Naive thymus-derived CD4-positive, alpha-beta T cell (primary cell): ENCODE results near the gene SELENOO. TPM values are rescaled to one million over a fixed set of nuclear protein-coding genes. Genes with fewer than 3 reads are reported as not detected.

Experiments
- ATAC-seq: fragments of 150-1000 bp; cut with Tn5 transposase; 2 replicates; pipeline ENCODE4 v1.10.0; 2021; ENCODE audit warnings: mild to moderate bottlenecking, moderate library complexity
- CTCF ChIA-PET: fragments of 350-600 bp; sonication (Branson Sonifier 250); formaldehyde crosslinking; loops from one replicate; lab custom pipeline; 2021; ENCODE audit warnings: antibody characterized with exemption; lab: Charles Lee
- POLR2A ChIA-PET: fragments of 350-600 bp; sonication (Branson Sonifier 250); formaldehyde crosslinking; loops from one replicate; lab custom pipeline; 2021; ENCODE audit warnings: antibody characterized with exemption, inconsistent platforms; lab: Charles Lee
- DNase-seq, 9 donors: peaks; one replicate each; pipeline versions ENCODE4 v3.0.0 to v3.0.0-alpha.2; 2020 to 2022; ENCODE audit warnings: mixed read lengths in 1 of 9
- H3K27ac ChIP-seq: one replicate; pipeline ENCODE4 v1.7.0; 2013; ENCODE audit warnings: mild to moderate bottlenecking, low read depth, low read length, moderate library complexity
- H3K27me3 ChIP-seq, 2 donors: one replicate each; pipeline ENCODE4 v1.7.0; 2013; ENCODE audit warnings: low read length in 2 of 2, mild to moderate bottlenecking in 2 of 2, moderate library complexity in 2 of 2; ENCODE audit not compliant: control insufficient read depth in 2 of 2, insufficient read depth in 2 of 2
- H3K36me3 ChIP-seq, 3 experiments: 1 replicate in 2 of 3; 2 replicates in 1 of 3; pipeline ENCODE4 v1.7.0; 2013; ENCODE audit warnings: low read length in 3 of 3, mild to moderate bottlenecking in 3 of 3, moderate library complexity in 1 of 3; ENCODE audit not compliant: insufficient read depth in 3 of 3, control insufficient read depth in 2 of 3
- H3K4me1 ChIP-seq, 2 donors: one replicate each; pipeline ENCODE4 v1.7.0; 2013; ENCODE audit warnings: low read length in 2 of 2, mild to moderate bottlenecking in 2 of 2, moderate library complexity in 1 of 2; ENCODE audit not compliant: control insufficient read depth in 2 of 2, insufficient read depth in 2 of 2
- H3K4me3 ChIP-seq: 2 replicates; pipeline ENCODE4 v1.7.0; 2013; ENCODE audit warnings: mild to moderate bottlenecking, low read length
- H3K9me3 ChIP-seq, 3 experiments: 1 replicate in 2 of 3; 2 replicates in 1 of 3; pipeline ENCODE4 v1.7.0; 2013; ENCODE audit warnings: low read length in 3 of 3; ENCODE audit not compliant: control insufficient read depth in 2 of 3
- H3K27ac Mint-ChIP-seq, 9 donors: one replicate each; pipeline ENCODE4 v1.8.0; 2020 to 2022; ENCODE audit warnings: mixed read lengths in 9 of 9, mild to moderate bottlenecking in 8 of 9, moderate library complexity in 5 of 9, inconsistent platforms in 2 of 9
- H3K27me3 Mint-ChIP-seq, 5 donors: one replicate each; pipeline ENCODE4 v1.8.0; 2021 to 2022; ENCODE audit warnings: mixed read lengths in 5 of 5, mild to moderate bottlenecking in 1 of 5
- H3K36me3 Mint-ChIP-seq, 5 donors: one replicate each; pipeline ENCODE4 v1.8.0; 2020 to 2022; ENCODE audit warnings: mixed read lengths in 5 of 5, mild to moderate bottlenecking in 3 of 5, inconsistent platforms in 1 of 5
- H3K4me1 Mint-ChIP-seq, 7 donors: one replicate each; pipeline ENCODE4 v1.8.0; 2020 to 2022; ENCODE audit warnings: mixed read lengths in 7 of 7, mild to moderate bottlenecking in 3 of 7, inconsistent platforms in 1 of 7
- H3K4me3 Mint-ChIP-seq, 10 donors: one replicate each; pipeline ENCODE4 v1.8.0; 2020 to 2022; ENCODE audit warnings: mild to moderate bottlenecking in 10 of 10, mixed read lengths in 10 of 10, moderate library complexity in 6 of 10, inconsistent platforms in 2 of 10
- H3K9me3 Mint-ChIP-seq, 11 donors: one replicate each; pipeline ENCODE4 v1.8.0; 2020 to 2022; ENCODE audit warnings: mixed read lengths in 11 of 11, mild to moderate bottlenecking in 4 of 11, inconsistent platforms in 1 of 11, moderate library complexity in 1 of 11
- intact Hi-C, 2 donors: fragments of 100-400 bp; cut with micrococcal nuclease; formaldehyde crosslinking; loops; one replicate each; pipeline ENCODE4 v1.15.1; 2023
- polyA plus RNA-seq, 2 donors: library from polyadenylated mRNA; unstranded; fragments of 300-500 nt; fragmentation: Illumina TruSeq; gene quantifications; one replicate each; pipeline ENCODE4 v1.2.3, GENCODE V29; 2021
- total RNA-seq, 6 experiments: library from RNA in 5 of 6; stranded (reverse) in 5 of 6; gene quantifications; 1 replicate in 5 of 6; 2 replicates in 1 of 6; pipeline ENCODE4 v1.2.3 and lab custom pipeline; 2021 to 2026

Gene SELENOO
- total and polyA plus RNA-seq, 7 experiments from 2014 or later: 3.4 to 36.6 (median 30.6) TPM

DNA sequence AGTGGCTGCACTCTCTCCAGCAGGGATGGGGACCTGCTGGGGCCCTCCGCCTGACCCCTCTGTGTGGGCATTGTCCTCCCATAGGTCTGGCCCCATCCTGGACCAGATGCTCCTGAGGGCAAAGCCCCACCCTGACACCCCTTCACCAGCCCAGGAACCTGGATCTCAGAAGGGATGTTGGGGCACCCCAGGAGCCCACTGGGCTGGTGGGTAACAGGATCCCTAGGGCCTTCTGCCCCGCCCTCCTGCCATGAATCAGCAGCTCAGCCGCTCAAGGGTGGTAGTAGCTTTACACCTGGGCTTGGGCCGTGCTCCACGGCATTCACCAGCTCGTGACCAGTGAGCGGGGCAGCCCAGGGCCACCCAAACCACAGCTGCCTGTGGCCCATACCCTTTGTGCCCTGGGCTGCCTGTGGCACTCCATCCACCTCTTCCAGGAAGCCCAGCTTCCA, 61.7 kb downstream of the SELENOO start:
- DNase-seq (no peak), ATAC-seq (no peak)
- Histone ChIP-seq H3K4me1 (peaks cover 0 to 4% of the 10 kb centered on the region in 2 donors), H3K36me3 (no peaks in the 10 kb centered on the region), H3K27ac (no peak overlapping the region), H3K9me3 (no peaks in the 10 kb centered on the region), H3K27me3 (peaks cover 4% of the 10 kb centered on the region in 2 donors), H3K4me3 (no peak overlapping the region)
- H3K27ac Mint-ChIP-seq: no peak overlapping the region
- CTCF ChIA-PET: interaction anchor here (0.6 kb wide), 1 partner anchor 20 kb away, joined by 4 read pairs; no protein-coding TSS in a partner anchor
- H3K4me3 Mint-ChIP-seq: peak overlapping the region in 8 of 10 donors; percentile 21 to 80 (median 50)
- intact Hi-C loops: no loop called here
- peaks cover 0 to 9% (median 6%) of the 10 kb centered on the region in 7 donors for H3K4me1 Mint-ChIP-seq
- no peaks in the 10 kb centered on the region for H3K9me3 Mint-ChIP-seq
- POLR2A ChIA-PET: interaction anchor here (0.5 to 1.0 kb wide), 2 partner anchors 11 to 400 kb away, joined by 3 read pairs; partner anchors contain the start of gene HDAC10
- H3K27me3 Mint-ChIP-seq: peaks cover 4 to 26% (median 15%) of the 10 kb centered on the region in 5 donors
- H3K36me3 Mint-ChIP-seq: peaks cover 0 to 3% (median 0%) of the 10 kb centered on the region in 5 donors

DNA sequence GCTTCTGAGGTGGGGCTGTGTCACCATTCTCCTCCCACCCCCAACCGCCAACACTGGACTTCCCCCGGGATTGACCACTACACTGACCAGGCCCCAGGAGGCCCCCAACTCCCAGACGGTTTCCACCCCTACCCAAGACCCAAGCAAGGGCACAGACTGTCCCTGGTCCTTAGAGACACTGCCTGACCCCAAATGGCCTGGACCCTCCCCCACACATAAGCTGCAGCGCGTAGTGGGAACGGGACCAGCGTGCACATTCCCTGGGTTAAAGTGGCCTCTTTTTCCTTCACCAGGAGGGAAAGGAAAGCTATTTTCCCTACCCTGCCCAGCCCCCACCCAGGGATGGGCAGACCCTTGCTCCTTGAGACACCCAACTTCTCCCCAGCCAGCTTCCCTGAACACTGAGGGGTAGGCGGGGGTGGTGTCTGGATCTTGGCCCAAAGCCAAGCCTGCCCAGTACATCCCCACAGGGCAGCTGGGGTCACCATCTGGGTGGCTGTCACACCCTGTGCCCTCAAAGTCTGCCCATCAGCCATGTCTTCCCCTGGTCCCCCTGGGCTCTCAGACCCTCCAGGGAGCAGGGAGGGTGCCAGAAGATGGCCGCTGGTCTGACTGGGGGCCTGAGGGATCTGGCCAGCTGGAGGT, 62.3 kb downstream of the SELENOO start:
- no peak overlapping the region for H3K4me3 ChIP-seq
- no peak for ATAC-seq
- peaks cover 0 to 5% (median 0%) of the 10 kb centered on the region in 5 donors for H3K36me3 Mint-ChIP-seq
- H3K27ac ChIP-seq: no peak overlapping the region
- ChIA-PET POLR2A (interaction anchor here (1.0 kb wide), 1 partner anchor 12 kb away, joined by 3 read pairs; the partner anchor contains the start of gene HDAC10), CTCF (interaction anchor here (0.6 kb wide), 1 partner anchor 20 kb away, joined by 4 read pairs; no protein-coding TSS in a partner anchor)
- H3K4me1 Mint-ChIP-seq: peaks cover 0 to 11% (median 6%) of the 10 kb centered on the region in 7 donors
- DNase-seq: no peak
- H3K27ac Mint-ChIP-seq: no peak overlapping the region
- H3K27me3 ChIP-seq: peaks cover 4% of the 10 kb centered on the region in 2 donors
- H3K4me1 ChIP-seq: peaks cover 0 to 4% of the 10 kb centered on the region in 2 donors
- H3K9me3 ChIP-seq: no peaks in the 10 kb centered on the region
- H3K36me3 ChIP-seq: no peaks in the 10 kb centered on the region
- no peak overlapping the region for H3K4me3 Mint-ChIP-seq
- H3K9me3 Mint-ChIP-seq: no peaks in the 10 kb centered on the region
- intact Hi-C loops: no loop called here
- H3K27me3 Mint-ChIP-seq: peaks cover 4 to 26% (median 15%) of the 10 kb centered on the region in 5 donors

DNA sequence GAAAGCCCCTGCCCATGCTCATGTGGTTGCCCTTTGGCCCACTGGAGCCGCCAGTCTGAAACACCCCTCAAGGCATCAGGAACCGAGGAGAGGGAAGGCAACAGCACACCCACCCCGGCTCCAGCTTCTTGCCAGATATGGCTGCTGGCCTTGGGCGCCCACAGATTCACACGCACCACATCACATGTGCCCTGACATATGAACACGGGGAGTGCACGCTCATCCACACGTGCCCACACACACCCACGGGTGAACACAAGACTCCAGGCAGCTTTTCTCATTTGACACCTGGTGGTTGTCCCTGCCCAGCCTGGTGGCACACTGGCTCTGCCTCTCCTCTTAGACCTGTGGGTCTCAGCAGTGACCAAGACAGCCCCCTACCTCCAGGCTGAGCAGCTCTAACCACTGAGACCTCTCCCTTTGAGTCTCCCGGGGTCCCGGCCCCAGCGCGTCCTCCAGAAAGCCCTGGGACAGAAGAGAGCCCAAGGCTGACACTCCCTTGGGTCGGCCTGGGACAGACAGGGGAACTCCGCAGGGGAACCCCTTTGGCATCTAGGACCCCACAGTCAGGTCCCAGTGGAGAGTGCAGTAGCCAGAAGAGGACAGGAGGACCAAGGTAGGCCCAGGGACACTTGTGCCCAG, 63.4 kb downstream of the SELENOO start:
- H3K36me3 ChIP-seq: no peaks in the 10 kb centered on the region
- DNase-seq: no peak
- H3K27ac ChIP-seq: no peak overlapping the region
- Mint-ChIP-seq H3K27ac (no peak overlapping the region), H3K36me3 (peaks cover 0 to 5% (median 0%) of the 10 kb centered on the region in 5 donors), H3K4me3 (peak overlapping the region in 1 of 10 donors; percentile 34), H3K27me3 (peaks cover 4 to 19% (median 15%) of the 10 kb centered on the region in 5 donors), H3K4me1 (peaks cover 0 to 18% (median 14%) of the 10 kb centered on the region in 7 donors), H3K9me3 (no peaks in the 10 kb centered on the region)
- POLR2A ChIA-PET: no interaction called here
- H3K9me3 ChIP-seq: no peaks in the 10 kb centered on the region
- CTCF ChIA-PET: no interaction called here
- H3K4me3 ChIP-seq: no peak overlapping the region
- no peak for ATAC-seq
- intact Hi-C loops: no loop called here
- H3K4me1 ChIP-seq: peaks cover 0 to 6% of the 10 kb centered on the region in 2 donors
- H3K27me3 ChIP-seq: peaks cover 4% of the 10 kb centered on the region in 2 donors

DNA sequence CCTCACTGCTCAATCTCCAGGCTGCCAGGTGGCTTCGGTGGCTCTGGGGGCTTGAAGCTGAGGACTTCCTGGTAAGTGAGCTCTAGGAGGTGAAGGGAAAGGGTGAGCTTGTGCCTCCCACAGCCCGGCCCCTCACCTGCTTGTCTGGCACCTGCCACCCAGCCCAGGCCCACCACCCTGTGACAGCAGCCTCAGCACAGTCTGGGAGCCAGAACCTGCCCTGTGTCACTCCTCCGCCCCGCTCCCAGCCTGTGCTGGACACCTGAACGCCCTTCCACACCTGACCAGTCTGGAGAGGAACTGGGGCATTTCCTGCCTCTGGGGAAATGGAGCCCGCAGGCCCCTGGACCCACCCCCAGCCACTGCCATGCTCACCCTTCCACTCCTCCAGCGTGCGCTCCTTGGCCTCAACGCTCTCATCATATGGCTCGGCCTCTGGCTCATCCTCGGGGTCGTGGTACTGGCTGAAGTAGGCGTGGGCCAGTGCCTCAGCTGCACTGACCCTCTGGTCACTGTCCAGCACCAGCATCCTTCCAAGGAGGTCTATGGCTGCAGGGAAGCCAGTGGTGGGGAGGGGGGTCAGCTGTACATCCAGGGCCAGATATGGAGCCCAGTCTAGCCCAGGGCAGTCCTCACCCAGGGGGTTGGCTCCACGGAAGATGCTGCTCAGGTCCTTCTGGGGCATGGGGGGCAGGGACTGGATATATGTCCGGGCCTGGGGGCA, 64.3 kb downstream of the SELENOO start:
- POLR2A ChIA-PET: no interaction called here

DNA sequence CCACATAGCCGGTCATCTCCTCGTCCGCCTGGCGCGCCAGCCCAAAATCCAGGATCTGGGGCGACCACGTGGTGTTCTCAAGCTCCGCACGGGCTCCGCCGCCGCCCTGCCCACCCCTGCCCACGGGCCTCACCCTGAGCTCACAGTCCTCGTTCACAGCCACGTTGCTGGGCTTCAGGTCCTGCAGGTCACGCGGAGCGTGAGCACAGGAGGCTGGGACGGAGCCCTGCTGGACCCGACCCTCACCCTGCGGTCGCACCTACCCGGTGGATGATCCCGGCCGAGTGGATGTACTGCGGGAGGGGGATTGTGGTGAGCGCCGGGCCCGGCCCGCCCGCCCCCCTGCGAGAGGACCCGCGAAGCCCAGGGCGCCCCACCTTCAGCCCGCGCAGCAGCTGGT, 66.2 kb downstream of the SELENOO start:
- peaks cover 3 to 18% of the 10 kb centered on the region in 2 donors for H3K4me1 ChIP-seq
- DNase-seq: no peak
- CTCF ChIA-PET: interaction anchor here (0.6 kb wide), 1 partner anchor 59 kb away, joined by 3 read pairs; no protein-coding TSS in a partner anchor

More for the DNA sequence above, 64.3 kb downstream of the SELENOO start:
- intact Hi-C loops: no loop called here
- H3K4me3 ChIP-seq: no peak overlapping the region
- CTCF ChIA-PET: no interaction called here
- Mint-ChIP-seq H3K36me3 (peaks cover 0 to 5% (median 0%) of the 10 kb centered on the region in 5 donors), H3K4me1 (peaks cover 0 to 20% (median 14%) of the 10 kb centered on the region in 7 donors), H3K27ac (no peak overlapping the region), H3K9me3 (no peaks in the 10 kb centered on the region), H3K4me3 (no peak overlapping the region), H3K27me3 (peaks cover 4 to 16% (median 14%) of the 10 kb centered on the region in 5 donors)
- H3K9me3 ChIP-seq: no peaks in the 10 kb centered on the region
- H3K4me1 ChIP-seq: peaks cover 0 to 11% of the 10 kb centered on the region in 2 donors
- ATAC-seq (no peak), DNase-seq (no peak)
- no peaks in the 10 kb centered on the region for H3K36me3 ChIP-seq
- no peak overlapping the region for H3K27ac ChIP-seq
- peaks cover 4% of the 10 kb centered on the region in 2 donors for H3K27me3 ChIP-seq

More for the DNA sequence above, 66.2 kb downstream of the SELENOO start:
- no peak for ATAC-seq
- H3K27me3 ChIP-seq: peaks cover 4% of the 10 kb centered on the region in 2 donors
- peaks cover 4 to 17% (median 15%) of the 10 kb centered on the region in 5 donors for H3K27me3 Mint-ChIP-seq
- no peaks in the 10 kb centered on the region for H3K36me3 ChIP-seq
- H3K36me3 Mint-ChIP-seq: peaks cover 0 to 5% (median 0%) of the 10 kb centered on the region in 5 donors
- H3K4me3 Mint-ChIP-seq: peak overlapping the region in 1 of 10 donors; percentile 29
- no peaks in the 10 kb centered on the region for H3K9me3 Mint-ChIP-seq
- no peak overlapping the region for H3K4me3 ChIP-seq
- intact Hi-C loops: no loop called here
- H3K27ac Mint-ChIP-seq: no peak overlapping the region
- H3K9me3 ChIP-seq: no peaks in the 10 kb centered on the region
- peaks cover 0 to 22% (median 14%) of the 10 kb centered on the region in 7 donors for H3K4me1 Mint-ChIP-seq
- no peak overlapping the region for H3K27ac ChIP-seq
- POLR2A ChIA-PET: interaction anchor here (0.7 kb wide), 1 partner anchor 14 kb away, joined by 3 read pairs; no protein-coding TSS in a partner anchor
